Measurements from ENCODE around the gene MARF1.

GRCh38 chr16:15610369-15610871 lies 32.5 kb downstream of the MARF1 start:
- TF ChIP-seq CTCF (IDR thresholded peaks at IDR 0.05): no peak
- TF ChIP-seq POLR2A (IDR thresholded peaks at IDR 0.05): no peak

Data from lower leg skin (tissue), 3 donors.